ENCODE data around the gene ZNF319.

Gene ZNF319

DNA sequence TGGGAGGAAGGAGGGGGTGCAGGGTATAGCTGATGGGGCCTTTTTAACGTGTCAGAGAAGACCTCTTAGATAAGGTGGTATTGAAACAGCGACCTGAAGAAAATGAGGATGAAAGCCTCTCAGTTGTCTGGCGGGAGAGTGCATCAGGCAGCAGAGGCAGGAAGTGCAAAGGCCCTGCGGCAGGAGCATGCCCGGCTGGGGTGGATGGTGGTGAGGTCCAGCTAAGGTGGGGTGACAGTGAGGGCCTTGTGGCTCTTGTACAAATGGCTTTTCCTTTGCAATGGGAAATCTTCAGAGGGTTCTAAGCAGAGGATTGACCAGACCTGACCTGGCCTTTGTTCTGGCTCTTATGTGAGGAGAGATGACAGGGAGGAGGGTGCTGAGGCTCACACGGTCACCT, 36.5 kb upstream of the ZNF319 start:
- no peak for DNase-seq

DNA sequence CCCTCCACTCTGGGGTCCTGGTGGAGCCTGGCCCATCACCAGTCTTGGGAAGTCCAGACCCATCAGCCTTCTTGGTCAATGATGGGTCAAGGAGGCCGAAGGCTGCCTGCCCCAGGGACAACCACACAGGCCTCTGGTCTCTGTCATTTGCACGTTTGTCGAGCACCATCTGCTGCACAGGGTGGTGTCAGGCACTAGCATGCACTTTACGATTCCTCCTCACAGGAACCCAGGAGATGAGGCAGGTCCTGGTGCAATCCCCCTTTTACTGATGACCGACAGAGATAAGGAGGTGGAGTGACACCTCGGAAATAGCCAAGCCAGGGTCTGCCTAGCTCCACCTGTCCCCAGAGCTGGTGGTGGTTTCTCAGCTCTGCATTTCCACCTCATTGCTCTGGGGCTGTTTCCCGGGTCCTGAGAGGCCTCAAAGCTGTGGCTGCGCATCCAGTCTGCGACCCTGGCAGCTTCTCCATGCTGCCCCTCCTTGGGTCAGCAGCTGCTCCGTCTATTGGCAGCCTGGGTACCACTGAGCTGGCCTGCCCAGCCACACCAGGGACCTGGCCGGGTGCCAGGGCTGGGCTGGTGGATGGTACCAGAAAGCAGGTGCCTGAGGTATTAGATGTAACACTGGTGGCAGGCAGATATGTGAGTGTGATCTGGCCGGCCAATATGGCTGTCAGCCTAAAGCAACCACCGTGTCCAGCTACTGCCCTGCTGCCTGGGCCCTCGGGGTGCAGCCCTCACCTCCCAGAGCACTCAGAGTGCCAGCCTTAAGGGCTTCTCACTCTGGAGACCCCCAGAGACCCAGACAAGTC, 35.1 kb upstream of the ZNF319 start:
- no peak for DNase-seq

DNA sequence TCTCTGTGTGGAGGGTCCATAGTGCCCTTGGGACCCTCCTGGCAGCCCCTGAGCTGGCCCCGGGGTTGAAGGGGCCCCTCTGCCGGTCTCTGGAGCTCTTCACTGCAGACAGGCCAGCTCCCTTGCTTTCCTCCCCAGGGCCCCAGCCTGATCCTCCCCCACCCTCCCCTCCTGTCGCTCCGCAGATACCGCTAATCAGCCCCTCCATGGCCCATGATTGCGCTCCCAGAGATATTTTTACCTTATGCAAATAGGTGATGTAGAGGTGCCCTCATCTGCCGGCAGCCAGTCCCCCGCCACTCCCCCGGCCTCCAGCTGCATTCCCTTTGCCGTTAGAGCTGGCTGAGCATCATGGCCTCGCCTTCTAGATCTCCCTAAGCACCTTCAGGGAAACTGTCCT, 34.3 kb upstream of the ZNF319 start:
- DNase-seq: no peak

DNA sequence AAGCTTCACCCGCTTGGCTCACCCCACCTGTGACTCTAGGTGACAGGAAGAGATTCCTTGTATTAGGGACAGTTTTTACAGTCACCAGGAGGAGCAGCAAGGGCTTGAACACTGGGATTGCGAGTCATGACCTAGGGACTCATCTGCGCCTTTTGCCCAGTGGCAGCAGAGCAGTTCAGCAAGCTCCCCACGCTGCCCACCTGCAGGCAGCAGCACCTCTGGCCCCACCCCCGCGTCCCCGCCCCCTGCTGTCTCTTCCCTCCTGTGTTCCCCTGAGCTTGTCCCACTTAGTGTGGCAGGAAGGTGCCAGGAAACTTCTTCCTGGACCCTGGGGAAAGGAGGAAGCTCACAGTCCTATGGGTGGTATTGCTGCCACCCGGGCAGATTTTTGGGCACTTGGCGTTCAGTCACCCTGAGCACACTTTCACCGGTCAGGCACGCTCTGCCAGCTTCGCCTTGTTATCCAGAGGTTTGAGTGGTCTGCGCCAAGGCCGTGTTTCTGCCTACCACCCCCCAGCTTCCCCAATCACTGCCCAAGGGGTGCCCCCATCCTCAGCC, 33.7 kb upstream of the ZNF319 start:
- no peak for DNase-seq

DNA sequence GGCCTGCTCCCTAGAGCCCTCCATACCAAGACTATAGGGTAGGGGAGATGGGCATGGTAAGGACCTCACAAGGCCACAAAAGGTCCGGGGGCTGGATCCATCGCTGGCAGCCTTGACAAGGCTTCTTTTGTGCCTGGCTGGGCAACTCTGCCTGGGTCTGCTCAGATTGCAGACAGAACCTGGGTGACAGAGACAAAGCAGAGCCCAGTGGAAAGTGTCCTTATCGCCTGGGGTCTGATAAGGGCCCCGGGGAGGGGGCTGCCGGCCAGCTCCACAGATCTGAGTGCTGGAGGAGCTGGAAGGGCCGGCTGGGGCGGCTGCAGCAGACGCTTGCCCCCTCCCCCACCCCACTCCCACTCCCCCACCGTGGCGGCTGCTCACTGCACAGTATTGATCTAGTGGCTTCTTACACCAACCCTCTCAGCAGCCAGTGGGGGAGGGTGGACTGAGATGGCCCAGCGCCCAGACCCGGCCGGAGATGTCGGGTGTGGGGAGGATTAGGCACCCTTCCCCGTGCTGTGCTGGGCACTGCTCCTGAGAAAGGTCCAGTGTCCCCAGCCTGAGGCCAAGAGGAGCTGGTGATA, 32.3 kb upstream of the ZNF319 start:
- DNase-seq: no peak

DNA sequence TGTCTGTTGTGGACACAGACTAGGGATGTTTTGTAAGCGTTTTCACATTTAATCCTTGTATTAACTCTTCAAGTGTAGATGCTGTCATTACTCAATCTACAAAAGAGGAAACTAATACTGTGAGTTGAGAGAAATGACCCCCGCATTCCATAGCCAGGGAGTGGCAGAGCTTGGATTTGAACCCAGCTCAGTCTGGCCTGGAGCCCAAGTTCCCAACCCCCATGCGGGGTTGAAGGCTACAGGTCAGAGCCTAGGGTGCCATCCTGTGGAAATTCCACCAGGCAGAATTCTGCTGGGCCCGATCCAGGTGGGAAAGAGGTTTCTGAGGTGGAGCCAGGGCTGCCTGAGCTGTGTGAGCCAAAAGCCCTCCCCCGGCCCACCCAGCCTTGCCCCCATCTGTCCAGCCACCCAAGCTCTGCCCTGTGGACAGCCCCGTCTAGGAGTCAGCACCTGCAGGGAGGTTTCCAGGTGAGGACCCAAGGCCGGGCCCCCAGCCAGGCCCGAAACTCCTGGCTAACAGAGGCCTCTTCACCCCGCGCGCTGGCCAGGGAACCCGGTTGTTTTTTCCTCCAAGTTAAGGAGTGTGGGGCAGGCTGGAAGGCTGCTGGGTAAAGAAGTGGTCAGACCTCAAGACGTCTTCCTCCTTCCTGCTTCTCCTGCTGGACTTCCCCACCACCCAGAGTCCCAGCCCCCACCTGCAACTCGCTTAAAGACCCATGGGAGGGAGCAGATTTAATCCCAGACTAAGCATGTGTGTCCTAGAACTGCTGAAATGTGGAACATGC, 30.7 kb upstream of the ZNF319 start:
- DNase-seq: no peak

DNA sequence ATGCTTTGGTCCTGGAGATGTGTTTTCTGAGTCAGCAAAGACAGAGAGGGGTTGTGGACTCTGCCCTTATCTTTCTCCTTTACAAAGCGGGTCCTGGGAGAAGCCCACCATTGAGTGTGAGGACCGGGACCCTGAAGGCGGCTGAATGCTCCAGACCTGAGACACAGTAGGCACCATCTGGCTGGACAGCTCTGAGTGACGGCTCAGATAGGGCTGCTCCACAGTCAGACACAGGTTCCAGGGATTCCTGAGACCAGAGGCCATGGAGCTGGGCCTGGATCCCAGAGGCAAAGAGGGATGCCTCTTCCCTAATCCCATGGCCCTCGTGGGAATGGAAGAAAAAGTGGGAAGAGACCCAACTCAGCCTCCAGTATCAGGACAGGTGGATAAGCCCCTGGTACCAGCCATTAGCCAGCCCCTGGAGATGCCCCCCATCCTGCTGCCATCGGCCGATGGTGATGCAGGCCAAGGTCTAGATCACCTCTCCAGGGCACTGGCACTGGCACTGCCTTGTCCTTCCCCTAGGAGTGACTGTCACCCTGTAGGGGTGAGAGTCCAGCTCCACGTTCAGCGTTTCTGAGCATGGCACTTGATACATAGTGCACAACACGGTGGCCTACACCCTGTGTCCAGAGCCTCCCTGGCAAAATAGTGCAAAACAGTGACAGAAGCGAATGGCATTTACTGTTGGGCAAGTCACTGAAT, 29.8 kb upstream of the ZNF319 start:
- no peak for DNase-seq

DNA sequence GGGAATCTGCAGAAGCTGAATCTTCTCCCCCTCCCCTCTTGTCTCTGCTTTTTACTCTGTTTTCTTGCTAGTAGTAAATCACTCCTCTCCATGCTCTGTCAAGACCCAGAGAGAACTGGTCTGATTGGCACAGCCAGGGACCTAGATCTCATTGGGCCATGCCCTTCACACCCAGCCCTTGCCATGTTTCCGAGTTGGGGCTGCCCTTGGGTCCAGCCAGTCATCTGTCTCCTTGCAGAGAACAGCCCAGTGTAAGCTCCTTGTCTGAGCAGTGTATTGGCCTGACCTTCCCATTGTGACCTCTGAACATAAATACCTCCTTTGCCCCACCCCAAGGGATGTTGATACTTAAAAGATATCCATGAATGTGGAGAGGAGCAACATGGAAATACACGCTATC, 28.9 kb upstream of the ZNF319 start:
- DNase-seq: no peak

DNA sequence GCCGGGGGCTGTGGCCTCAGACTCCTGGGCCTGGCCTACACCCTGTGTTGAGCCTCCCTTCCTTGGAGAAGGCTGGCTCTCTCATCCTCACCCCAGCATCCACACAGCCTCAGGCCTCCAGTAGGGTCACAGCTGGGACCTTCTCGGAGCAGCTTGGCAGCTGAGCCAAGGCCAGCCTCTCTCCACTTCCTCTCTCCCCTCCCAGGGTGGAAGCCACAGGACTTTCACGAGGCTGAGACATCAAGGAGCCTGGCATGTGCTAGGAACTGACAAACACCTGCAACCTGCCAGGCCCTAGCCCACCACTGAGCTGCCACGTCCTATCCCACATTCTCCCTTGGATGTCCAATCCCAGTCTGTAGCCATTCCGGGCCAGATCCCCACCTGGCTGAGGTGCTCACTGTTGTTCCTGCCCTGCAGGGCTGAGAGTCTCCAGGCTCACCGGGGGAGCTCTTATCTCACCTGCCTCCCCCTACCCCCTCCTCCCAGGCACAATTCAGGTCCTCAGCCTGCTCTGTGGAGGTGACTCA, 28.1 kb upstream of the ZNF319 start:
- no peak for DNase-seq

DNA sequence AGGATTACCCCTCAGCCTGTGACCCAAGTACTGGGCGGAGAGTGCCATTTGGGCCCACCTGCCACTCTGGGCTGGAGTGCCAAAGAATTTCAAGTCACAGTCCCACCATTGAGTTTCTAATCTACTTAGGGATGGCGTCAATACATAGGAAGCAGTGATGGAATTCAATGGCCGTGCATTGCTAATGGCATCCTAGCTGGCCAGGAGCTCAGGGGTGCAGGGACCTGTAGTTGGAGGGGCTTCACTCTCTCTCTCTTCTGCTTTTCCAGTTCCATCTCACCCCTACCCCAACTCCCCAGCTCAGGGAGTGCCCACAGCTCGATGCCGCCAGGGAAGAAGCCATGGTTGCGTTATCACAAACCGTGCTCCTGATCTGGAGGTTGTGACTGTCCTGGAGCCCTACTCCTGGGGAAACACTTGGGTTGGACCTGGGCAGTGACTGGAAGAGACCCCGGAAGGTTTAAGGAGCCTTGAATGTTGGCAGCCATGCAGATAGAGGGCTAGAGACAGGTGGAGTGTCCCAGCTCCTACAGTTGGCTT, 27.5 kb upstream of the ZNF319 start:
- DNase-seq: no peak

DNA sequence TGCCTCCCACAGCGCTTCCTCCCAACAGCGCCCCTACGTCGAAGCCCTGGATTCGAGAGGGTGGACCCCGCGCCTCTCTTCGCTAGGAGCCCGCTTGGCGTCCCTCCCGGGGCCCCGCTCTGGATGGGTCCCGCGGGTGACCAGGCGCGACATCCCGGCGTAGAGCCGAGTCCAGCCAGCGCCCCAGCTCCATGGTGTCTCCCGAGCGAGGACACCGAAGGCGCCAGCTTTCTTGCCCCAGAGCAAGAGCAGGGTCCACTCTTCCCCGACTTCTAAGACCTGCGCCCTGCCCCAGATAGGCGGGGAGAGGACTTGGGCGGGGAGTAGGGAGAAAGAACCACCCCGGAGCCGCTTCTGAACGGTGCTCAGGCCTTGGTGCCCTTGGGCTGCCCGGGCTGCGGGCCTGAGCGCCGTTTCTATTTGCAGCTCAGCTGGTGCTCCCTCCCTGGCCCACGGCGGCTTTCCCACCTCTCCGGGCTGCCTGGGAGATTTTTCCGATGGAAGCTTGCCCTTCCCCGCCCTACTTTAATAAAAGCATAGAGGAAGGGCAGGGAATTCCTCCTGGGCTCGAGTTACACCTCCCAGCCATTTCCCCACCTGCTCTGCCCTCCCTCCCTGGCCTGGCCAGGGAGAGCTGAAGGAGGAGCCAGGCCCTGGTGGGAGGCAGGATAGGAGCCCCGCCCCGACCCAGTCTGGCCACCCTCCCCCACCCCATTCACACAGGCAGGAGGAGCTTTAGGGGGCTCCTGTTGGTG, 26.9 kb upstream of the ZNF319 start:
- DNase-seq: no peak

DNA sequence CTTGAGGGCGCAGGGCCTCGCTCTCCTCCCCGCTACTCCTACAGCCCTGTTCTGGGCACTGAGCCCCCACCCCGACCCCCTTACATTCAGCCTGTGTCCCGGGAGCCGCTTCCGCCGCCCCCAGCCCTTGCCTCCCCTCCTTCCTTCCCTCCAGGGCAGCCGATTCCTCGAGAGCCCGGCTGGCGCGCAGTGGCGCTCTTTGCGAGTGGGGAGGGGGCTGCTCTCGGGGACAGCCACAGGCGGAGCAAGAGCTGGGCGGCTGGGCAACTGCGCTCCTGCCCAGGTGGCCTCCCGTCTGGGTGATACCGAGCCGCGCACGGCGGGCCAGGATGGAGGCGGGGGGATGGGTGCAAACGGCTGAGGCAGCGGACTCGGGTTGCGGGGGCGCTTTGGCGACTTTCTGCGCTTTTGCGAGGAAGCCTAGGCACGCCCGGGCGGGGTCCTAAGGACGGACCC, 26.3 kb upstream of the ZNF319 start:
- no peak for DNase-seq

DNA sequence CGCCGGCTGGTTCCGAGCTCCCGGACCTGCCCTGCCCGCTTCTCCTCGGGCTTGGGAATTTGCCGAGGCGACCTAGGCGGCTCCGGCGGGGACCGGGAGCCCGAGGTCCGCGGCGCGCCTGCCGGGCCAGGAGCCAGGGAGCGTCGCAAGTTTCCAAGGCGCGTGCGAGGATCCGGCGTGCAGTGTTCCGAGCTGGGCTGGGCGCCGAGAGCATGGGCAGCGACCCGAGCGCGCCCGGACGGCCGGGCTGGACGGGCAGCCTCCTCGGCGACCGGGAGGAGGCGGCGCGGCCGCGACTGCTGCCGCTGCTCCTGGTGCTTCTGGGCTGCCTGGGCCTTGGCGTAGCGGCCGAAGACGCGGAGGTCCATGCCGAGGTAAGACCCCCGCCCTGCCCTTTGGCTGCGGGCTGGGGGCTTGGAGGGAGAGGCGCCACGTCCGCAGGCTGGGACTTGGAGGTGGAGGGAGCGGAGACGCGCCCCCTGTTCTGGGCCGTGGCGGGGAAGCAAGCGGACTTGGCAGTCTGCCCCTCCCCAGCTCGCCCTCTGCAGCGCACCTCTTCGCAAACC, 25.8 kb upstream of the ZNF319 start:
- no peak for DNase-seq

DNA sequence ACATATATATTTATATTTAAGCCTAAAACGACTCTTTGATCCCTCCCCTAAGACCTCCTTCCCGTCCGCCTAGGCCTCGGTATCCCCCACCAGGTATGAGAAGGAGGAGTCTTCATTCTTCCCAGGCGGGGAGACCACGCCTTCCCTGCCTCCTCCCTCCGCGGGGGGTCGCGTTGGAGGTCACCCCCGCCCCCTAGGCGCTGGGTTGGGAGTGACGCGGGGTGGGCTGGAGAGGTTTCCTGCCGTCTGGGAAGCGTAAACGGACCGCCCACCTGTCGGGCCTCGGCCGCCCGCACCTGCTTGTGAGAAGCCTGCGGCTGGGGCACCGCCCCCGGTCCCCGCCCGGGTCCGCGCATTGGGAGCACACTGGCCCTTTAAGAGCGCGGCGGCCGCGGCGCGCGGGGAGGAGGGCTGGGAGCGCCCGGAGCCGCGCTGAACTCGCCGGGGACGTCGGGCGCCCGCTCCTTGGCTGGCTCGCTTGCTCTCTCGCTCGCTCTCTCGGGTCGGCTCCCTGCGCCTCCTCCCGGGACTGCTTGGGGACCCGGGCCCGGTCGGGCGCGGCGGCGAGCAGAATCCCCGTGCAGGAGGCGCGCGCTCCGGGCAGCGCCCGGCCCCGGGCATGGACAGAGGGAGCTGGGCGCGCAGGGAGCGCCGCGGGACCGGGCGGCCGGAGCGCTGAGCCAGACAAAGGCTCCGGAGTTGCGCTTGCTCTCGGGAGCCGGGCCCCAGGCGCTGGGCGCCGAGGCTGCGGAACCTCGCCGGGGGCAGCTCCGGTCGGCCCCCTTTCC, 25.1 kb upstream of the ZNF319 start, which contains the start of gene MMP15:
Gene MMP15, plus strand, starts transcription at position 404 of the 788 bp plus-strand sequence. CDS start 597 bp downstream, outside the sequence.
- peak; percentile 32 for DNase-seq

DNA sequence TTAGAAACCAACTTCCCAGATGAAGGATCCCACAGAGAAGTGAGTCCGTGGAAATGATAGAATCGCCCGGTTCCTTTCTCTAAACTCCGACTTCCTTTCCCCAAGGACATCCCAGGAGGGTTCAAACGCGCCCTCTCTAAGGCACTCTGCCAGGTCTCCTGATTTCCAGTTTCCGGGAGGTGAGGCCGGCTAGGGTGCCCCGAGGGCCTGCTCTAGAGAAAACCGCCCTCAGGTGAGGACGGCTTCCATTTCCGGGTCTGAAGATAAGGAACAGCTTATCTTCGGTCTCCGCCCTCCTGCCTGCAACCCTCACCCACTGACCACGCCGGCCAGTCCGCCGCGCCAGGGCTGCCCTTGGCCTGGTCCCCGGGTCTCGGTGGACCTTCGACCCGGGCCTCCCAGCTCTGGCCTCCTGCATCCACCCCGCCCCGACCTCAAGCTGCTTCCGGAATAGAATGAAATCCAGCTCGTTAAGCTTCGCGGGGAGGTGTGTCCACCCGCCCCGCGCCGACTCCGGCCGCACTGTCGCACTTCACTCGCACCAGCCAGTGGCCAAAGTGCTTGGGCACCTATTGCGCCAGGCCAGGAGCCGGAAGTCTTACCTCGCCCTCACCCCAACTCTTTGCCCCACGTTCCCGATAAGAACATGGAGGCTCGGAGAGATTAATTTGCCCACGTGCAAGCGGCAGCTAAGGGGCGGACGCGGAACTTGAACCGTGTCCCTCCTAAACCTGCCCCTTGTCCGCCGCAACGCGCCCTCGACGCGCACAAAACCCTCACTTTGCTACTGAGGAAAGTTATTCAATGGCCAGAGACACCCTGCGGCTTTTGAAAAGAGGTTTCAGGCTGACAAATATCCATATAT, 24.2 kb upstream of the ZNF319 start:
- no peak for DNase-seq

DNA sequence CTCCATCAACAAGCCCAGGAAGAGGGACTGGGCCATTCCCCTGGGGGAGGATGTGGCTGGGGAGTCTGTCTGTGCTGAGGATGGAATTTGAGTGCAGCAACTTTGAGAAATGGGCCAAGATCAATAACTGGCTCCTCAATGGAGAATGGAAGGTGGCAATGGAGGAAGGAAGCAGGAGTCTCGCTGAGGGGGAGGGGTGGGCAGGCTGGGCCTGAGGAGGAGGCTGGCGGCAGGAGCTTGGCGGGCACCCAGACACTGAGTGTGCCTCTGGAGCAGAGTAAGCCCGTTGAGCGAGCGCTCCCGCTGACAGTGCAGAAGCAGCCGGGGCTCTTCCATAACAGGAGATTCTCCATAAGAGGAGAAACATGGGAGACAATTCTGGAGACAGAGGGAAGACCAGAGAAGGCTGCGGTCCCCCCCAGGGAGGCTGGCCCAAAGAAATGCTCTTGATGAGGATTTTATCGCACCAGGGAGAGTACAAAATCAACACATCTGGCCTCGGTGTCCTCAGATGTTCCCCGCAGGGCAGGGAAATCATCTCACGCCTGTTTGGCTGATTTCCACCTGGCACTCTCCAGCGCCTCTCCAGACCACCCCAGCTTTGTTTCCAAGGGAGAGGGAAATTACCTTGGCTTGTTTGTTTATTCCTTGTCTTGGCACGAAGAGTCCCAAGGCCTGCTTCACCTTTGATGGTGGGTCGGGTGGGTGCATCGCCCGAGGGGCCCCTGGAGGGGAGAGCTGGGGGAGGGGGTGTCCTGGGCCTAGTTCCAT, 22.3 kb upstream of the ZNF319 start:
- DNase-seq: no peak

DNA sequence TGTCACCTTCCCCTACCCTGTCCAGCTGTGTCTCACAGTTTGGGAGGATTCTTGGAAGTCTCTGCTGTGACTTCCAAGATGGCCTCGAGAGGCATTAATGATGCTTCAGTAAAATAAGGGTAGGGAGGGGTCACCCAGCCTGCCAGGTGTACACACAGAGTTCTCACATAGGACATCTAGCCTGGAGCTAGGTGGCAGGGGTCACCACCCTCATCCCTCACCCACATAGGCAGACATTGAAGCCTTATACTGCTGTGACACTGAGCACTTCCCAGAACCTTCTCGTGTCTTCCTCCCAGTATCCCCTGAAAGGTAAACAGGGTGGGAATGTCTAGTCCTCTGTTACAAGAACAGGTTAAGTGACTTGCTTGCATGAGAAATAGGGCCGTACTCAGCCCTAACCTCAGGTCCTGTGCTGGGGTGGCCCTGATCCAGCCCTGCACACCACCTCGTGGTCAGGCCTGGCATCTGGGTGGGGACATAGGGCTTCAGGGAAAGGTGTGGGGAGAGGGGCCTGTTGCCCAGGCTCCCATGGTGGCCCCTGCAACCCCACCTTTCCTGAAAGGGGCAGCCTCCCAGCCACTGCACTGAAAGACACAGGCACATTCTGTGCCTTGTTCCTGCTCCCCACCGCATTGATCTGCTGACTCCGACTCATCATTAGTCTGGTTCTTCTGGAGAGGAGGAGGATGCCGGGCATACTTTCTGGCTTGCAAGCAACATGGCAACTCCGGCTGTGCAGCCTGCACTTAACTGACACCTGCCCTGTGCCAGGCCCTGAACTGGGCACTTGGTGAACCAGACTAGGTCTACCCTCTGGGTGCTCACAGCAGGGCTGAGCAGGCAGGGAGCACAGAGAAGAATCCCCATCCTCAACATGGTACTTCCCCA, 21.4 kb upstream of the ZNF319 start:
- DNase-seq: no peak
